Rectal smooth muscle tissue (tissue), 1 donor: ENCODE results near the gene TRPM2.

Experiments used
- H3K27ac ChIP-seq: one replicate; pipeline ENCODE4 v1.7.0; 2013; ENCODE audit warnings: low read depth, low read length, inconsistent platforms
- H3K27me3 ChIP-seq: one replicate; pipeline ENCODE4 v1.7.0; 2013; ENCODE audit warnings: low read length; ENCODE audit not compliant: control insufficient read depth, insufficient read depth
- H3K36me3 ChIP-seq: one replicate; pipeline ENCODE4 v1.7.0; 2013; ENCODE audit warnings: low read length; ENCODE audit not compliant: control insufficient read depth, insufficient read depth
- H3K4me1 ChIP-seq: one replicate; pipeline ENCODE4 v1.7.0; 2013; ENCODE audit warnings: low read length; ENCODE audit not compliant: control insufficient read depth, insufficient read depth
- H3K4me3 ChIP-seq: one replicate; pipeline ENCODE4 v1.7.0; 2013; ENCODE audit warnings: low read length
- H3K9ac ChIP-seq: one replicate; pipeline ENCODE4 v1.7.0; 2013; ENCODE audit warnings: low read length

The TRPM2 gene

DNA sequence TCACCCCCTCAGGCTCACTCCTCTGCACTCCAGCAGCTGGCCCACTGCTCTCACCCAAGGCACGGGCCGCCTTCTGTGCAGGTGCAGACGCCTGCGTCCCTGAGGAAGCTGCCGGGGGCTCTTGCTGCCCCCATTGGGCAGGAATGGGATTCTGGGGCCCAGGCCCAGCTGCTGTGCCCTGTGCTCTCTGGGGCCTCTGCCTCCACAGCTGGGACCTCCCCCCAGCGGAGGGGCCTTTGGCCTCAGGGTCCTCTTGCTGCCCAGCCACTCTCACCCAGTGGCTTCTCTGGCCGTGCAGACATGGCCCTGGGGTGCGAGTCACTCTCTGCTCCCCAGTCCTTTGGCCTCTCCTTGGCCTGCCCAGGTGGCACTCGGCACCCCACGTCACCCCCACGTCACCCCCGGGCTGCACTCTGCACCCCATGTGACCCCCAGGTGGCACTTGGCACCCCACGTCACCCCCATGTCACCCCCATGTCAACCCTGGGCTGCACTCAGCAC, 82.7 kb downstream of the TRPM2 start:
- H3K4me1 ChIP-seq = peaks cover 10% of the 10 kb centered on the region
- H3K27me3 ChIP-seq = no peaks in the 10 kb centered on the region
- no peak overlapping the region for H3K4me3 ChIP-seq
- H3K36me3 ChIP-seq = no peaks in the 10 kb centered on the region
- no peak overlapping the region for H3K9ac ChIP-seq
- H3K27ac ChIP-seq = no peak overlapping the region

DNA sequence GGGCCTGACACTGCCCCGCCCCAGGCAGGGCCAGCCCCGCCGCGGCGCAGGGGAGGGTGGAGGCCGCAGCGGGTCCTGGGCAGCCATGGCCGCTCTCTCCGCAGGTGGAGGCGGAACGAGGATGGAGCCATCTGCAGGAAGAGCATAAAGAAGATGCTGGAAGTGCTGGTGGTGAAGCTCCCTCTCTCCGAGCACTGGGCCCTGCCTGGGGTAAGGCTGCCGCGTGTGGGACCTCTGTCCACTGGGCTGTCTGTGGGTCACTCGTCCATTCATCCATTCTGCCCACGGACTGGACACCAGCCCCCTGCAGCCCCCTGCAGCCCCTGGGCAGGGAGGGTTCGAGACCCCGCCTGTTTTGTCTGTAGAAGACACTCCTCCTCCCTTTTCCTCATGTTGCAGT, 83.5 kb downstream of the TRPM2 start:
- H3K4me3 ChIP-seq = no peak overlapping the region
- peaks cover 10% of the 10 kb centered on the region for H3K4me1 ChIP-seq
- H3K27me3 ChIP-seq = no peaks in the 10 kb centered on the region
- H3K9ac ChIP-seq = no peak overlapping the region
- H3K36me3 ChIP-seq = no peaks in the 10 kb centered on the region
- H3K27ac ChIP-seq = no peak overlapping the region

DNA sequence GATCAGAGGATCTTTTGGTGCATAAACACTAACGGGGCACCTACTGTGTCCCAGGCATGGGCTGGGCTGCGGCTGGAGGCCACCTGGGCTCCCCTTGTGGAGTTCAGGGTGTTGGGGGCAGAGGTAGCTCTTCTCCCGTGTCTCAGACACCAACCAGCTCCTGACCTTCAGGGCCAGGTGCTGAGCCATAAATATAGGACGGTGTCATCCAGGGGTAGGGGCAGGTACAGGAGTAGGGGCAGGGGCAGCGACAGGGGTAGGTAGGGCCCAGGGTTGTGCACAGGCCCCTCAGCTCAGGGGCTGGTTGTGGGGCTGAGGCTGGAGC, 83.9 kb downstream of the TRPM2 start:
- Histone ChIP-seq H3K27ac (peak overlapping the region; percentile 77), H3K4me3 (no peak overlapping the region), H3K9ac (no peak overlapping the region), H3K27me3 (no peaks in the 10 kb centered on the region), H3K36me3 (no peaks in the 10 kb centered on the region), H3K4me1 (peaks cover 10% of the 10 kb centered on the region)

DNA sequence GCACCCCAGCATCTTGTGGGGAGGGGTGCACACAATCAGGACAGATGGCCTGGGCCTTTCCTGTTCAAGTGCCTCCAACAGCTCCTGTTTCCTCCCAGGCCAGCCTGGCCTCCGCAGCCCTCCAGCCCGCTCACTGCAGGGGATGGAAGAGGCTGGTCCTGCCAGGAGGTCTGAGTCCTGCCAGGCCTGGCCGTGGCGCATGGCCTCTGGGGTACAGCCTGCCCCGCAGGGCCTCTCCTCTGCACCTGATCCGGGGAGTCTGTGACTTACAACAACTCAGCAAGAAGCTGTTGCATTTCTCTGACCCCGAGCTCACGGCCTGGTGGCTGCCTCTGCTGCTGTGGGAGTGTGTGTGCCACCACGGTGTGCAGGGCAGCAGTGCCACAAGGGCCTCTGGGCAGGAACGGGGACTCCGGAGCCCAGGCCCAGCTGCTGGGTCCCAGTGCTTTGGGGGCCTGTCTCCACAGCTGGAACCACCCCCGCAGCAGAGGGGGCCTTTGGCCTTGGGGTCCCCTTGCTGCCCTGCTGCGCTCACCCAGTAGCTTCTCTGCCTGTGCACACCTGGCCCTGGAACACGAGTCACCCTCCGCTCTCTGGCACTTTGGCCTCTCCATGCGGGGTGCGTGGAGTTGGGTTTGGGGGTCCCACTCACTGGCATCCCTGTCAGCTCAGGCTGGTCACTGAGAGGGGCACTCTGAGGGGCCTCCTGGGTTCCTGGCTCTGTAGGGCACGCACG, 84.4 kb downstream of the TRPM2 start:
- H3K4me1 ChIP-seq = peaks cover 10% of the 10 kb centered on the region
- no peaks in the 10 kb centered on the region for H3K36me3 ChIP-seq
- no peaks in the 10 kb centered on the region for H3K27me3 ChIP-seq
- no peak overlapping the region for H3K9ac ChIP-seq
- no peak overlapping the region for H3K4me3 ChIP-seq
- H3K27ac ChIP-seq = peak overlapping the region; percentile 77

DNA sequence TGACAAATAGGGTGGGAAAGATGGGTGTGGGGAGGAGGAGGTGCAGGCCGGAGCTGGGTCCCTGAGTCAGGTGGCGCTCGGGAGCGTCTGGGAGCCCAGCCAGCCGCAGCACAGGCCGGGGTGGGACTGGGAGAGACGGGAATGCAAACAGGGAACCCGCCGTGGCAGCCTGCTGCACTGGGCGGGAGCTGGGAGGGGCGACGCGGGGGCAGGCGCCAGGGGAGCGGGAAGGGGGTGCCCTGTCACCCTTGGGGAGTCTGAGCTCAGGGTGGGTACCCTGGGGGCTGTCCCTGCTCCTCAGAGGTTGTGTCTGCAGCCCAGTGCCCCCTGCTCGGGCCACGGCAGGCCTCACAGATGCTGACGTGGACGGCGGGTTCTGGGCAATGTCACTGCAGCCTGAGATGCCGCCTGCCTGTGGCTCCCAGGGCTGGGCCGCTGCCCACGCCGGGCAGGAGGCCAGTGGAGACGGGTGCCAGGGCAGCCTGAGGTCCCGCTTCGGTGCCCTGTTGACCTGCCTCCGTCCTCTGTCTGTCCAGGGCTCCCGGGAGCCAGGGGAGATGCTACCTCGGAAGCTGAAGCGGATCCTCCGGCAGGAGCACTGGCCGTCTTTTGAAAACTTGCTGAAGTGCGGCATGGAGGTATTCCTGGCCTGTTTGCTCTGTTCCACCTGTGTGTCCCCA, 85.2 kb downstream of the TRPM2 start:
- no peak overlapping the region for H3K9ac ChIP-seq
- no peaks in the 10 kb centered on the region for H3K36me3 ChIP-seq
- H3K4me1 ChIP-seq = peaks cover 10% of the 10 kb centered on the region
- no peaks in the 10 kb centered on the region for H3K27me3 ChIP-seq
- H3K27ac ChIP-seq = peak overlapping the region; percentile 77
- peak overlapping the region; percentile 29 for H3K4me3 ChIP-seq

DNA sequence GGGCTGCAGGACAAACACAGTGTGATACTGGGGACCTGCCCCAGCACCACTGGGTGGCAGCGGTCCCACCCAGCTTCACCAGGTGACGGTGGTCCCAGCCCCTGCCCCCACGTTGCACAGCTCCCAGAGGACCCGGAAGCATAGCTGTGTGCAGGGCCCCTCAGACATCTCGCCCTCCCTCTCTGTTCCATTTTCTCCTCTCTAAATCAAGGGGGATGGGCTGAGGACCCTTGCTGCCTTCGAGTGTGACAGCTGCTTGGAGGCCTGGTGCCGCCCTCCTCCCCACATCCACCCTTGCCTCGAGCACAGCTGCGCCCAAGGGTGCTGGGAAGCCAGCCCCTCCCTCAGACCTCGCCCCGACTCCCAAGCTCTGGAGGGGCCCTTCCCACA, 85.8 kb downstream of the TRPM2 start:
- no peaks in the 10 kb centered on the region for H3K36me3 ChIP-seq

DNA sequence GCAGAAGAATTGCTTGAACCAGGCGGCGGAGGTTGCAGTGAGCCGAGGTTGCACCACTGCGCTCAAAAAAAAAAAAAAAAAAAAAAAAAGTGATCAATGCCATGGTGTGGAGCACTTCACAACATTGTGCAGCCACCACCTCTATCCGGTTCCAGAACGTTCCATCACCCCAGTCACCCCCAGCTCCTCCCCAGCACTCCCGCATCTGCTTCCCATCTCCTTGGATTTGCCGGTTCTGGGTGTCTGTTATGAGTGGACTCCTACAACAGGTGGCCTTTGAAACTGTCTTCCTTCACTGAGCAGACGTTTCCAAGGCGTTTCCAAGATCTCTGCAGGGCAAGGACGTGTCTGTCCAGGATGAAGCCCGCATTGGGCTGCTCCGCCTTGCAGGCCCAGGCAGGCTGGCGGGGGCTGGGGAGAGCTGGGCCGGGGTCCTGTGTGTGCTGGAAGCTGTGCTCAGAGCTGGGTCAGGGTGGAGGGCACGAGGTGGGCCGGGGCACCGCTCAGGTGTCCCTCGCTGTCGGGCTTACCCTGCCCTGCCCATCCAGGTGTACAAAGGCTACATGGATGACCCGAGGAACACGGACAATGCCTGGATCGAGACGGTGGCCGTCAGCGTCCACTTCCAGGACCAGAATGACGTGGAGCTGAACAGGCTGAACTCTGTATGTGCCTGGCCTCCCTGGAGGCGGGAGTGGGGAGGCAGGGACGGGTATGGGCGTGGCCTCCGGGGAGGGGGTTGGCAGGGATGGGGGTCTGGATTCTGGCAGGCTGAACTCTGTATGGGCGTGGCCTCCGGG, 87.0 kb downstream of the TRPM2 start:
- Histone ChIP-seq H3K36me3 (no peaks in the 10 kb centered on the region), H3K27me3 (no peaks in the 10 kb centered on the region), H3K4me3 (no peak overlapping the region), H3K9ac (no peak overlapping the region), H3K27ac (no peak overlapping the region), H3K4me1 (peaks cover 10% of the 10 kb centered on the region)

More for the DNA sequence above, 85.8 kb downstream of the TRPM2 start:
- Histone ChIP-seq H3K9ac (no peak overlapping the region), H3K27me3 (no peaks in the 10 kb centered on the region), H3K4me1 (peaks cover 10% of the 10 kb centered on the region), H3K27ac (peak overlapping the region; percentile 77), H3K4me3 (no peak overlapping the region)

DNA sequence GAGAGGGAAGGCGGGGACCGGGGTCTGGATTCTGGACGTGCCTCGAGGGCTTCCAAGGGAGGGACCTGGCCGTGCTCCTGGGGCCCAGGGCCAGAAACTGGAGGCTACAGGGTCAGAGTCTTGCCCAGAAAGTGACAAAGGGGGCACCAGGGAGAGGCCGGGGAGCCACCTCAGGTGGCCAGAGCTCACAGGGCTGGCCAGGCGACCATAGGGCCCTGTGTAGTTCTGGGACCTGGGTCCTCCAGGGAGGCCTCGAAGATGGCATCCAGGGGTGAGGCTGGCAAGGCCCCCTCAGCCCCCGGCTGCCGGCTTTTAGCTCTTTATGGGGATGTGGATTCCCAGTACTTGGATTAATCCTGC, 87.6 kb downstream of the TRPM2 start:
- Histone ChIP-seq H3K27ac (no peak overlapping the region), H3K27me3 (no peaks in the 10 kb centered on the region), H3K9ac (no peak overlapping the region), H3K4me1 (peaks cover 10% of the 10 kb centered on the region), H3K36me3 (no peaks in the 10 kb centered on the region), H3K4me3 (no peak overlapping the region)

DNA sequence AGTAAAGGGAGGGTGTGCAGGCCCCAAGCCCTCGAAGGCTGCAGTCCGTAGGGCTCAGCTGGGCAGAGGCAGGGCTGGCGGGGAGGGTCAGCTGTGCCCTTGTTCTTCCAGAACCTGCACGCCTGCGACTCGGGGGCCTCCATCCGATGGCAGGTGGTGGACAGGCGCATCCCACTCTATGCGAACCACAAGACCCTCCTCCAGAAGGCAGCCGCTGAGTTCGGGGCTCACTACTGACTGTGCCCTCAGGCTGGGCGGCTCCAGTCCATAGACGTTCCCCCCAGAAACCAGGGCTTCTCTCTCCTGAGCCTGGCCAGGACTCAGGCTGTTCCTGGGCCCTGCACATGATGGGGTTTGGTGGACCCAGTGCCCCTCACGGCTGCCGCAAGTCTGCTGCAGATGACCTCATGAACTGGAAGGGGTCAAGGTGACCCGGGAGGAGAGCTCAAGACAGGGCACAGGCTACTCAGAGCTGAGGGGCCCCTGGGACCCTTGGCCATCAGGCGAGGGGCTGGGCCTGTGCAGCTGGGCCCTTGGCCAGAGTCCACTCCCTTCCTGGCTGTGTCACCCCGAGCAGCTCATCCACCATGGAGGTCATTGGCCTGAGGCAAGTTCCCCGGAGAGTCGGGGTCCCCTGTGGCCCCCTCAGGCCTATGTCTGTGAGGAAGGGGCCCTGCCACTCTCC, 88.3 kb downstream of the TRPM2 start:
- Histone ChIP-seq H3K27ac (no peak overlapping the region), H3K27me3 (no peaks in the 10 kb centered on the region), H3K4me1 (peaks cover 10% of the 10 kb centered on the region), H3K36me3 (no peaks in the 10 kb centered on the region), H3K4me3 (no peak overlapping the region), H3K9ac (no peak overlapping the region)

DNA sequence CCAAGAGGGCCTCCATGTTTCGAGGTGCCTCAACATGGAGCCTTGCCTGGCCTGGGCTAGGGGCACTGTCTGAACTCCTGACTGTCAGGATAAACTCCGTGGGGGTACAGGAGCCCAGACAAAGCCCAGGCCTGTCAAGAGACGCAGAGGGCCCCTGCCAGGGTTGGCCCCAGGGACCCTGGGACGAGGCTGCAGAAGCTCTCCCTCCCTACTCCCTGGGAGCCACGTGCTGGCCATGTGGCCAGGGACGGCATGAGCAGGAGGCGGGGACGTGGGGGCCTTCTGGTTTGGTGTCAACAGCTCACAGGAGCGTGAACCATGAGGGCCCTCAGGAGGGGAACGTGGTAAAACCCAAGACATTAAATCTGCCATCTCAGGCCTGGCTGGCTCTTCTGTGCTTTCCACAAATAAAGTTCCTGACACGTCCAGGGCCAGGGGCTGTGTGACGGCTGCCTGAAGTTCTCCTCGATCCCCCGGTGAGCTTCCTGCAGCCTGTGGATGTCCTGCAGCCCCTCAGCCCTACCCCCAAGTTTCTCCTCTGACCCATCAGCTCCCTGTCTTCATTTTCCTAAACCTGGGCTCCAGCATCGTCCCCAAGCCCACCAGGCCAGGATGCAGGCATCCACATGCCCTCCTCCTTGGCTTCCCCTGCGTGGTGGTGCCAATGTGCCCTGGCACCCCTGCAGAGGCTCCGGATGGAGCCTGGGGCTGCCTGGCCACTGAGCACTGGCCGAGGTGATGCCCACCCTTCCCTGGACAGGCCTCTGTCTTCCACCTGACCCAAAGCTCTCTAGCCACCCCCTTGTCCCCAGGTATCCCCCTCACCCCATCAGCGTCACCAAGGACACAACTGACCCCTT, 89.1 kb downstream of the TRPM2 start:
- Histone ChIP-seq H3K27me3 (no peaks in the 10 kb centered on the region), H3K4me3 (no peak overlapping the region)

DNA sequence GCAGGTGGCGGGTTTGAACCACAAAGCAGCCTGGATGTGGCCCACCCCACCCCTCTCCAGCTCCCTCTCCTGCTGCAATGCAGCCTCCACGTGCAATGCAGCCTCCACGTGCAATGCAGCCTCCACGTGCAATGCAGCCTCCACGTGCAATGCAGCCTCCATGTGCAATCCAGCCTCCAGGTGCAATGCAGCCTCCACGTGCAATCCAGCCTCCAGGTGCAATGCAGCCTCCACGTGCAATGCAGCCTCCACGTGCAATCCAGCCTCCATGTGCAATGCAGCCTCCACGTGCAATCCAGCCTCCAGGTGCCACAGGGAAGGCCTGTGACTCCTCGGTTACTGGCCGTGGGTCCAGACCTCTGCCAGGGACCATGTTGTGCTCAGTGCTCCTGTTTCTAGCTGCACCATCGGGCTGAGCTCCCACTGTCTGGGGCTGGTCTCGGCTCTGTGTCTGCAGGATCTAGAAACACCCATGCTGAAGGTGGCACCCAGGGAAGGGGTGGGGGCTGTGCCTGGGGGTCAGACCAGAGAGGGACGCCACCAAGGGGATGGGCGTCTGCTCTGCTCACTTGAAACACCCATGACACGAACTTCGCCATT, 90.0 kb downstream of the TRPM2 start:
- Histone ChIP-seq H3K27me3 (no peaks in the 10 kb centered on the region), H3K4me1 (no peaks in the 10 kb centered on the region), H3K4me3 (no peak overlapping the region), H3K9ac (no peak overlapping the region), H3K36me3 (no peaks in the 10 kb centered on the region), H3K27ac (no peak overlapping the region)

More for the DNA sequence above, 89.1 kb downstream of the TRPM2 start:
- peaks cover 8% of the 10 kb centered on the region for H3K4me1 ChIP-seq
- no peak overlapping the region for H3K27ac ChIP-seq
- no peak overlapping the region for H3K9ac ChIP-seq
- no peaks in the 10 kb centered on the region for H3K36me3 ChIP-seq
